GM18505 (cell line): Measurements from ENCODE around the gene EFNA5.

Experiments used
- ATAC-seq: cut with Tn5 transposase; IDR thresholded peaks from one replicate; pipeline ENCODE4 v1.9.1; 2021; ENCODE audit not compliant: unreplicated experiment
- POLR2A ChIP-seq: IDR thresholded peaks from 4 replicates; pipeline ENCODE4 v1.6.1; 2011; ENCODE audit warnings: borderline replicate concordance; ENCODE audit not compliant: insufficient read depth, insufficient read length; ENCODE audit errors: extremely low read depth

The EFNA5 gene

GRCh38 chr5:107478068-107478641, 192.6 kb downstream of the EFNA5 start:
- no peak for ATAC-seq
- no peak for TF ChIP-seq POLR2A

- no peak for ATAC-seq
- no peak for TF ChIP-seq POLR2A
Observed at GRCh38 chr5:107477492-107477891, 193.2 kb downstream of the EFNA5 start.

- no peak for TF ChIP-seq POLR2A
- peak; percentile 93 for ATAC-seq
Observed at GRCh38 chr5:107476783-107477182, 194.0 kb downstream of the EFNA5 start.

- ATAC-seq = peak; percentile 44
- TF ChIP-seq POLR2A = no peak
Observed at GRCh38 chr5:107474716-107475489, 195.8 kb downstream of the EFNA5 start.

- TF ChIP-seq POLR2A = no peak
- ATAC-seq = no peak
Observed at GRCh38 chr5:107474361-107474715, 196.4 kb downstream of the EFNA5 start.

GRCh38 chr5:107472620-107473064, 198.1 kb downstream of the EFNA5 start:
- no peak for TF ChIP-seq POLR2A
- ATAC-seq = no peak

GRCh38 chr5:107470295-107470582, 200.5 kb downstream of the EFNA5 start:
- TF ChIP-seq POLR2A = no peak
- no peak for ATAC-seq

- TF ChIP-seq POLR2A = no peak
- no peak for ATAC-seq
Observed at GRCh38 chr5:107469485-107470294, 201.0 kb downstream of the EFNA5 start.

GRCh38 chr5:107469064-107469463, 201.7 kb downstream of the EFNA5 start:
- ATAC-seq = no peak
- no peak for TF ChIP-seq POLR2A

GRCh38 chr5:107468276-107468675, 202.5 kb downstream of the EFNA5 start:
- no peak for TF ChIP-seq POLR2A
- ATAC-seq = no peak

GRCh38 chr5:107467137-107467932, 203.4 kb downstream of the EFNA5 start:
- no peak for TF ChIP-seq POLR2A
- no peak for ATAC-seq

- TF ChIP-seq POLR2A = no peak
- ATAC-seq = no peak
Observed at GRCh38 chr5:107466233-107466769, 204.4 kb downstream of the EFNA5 start.

- TF ChIP-seq POLR2A = no peak
- ATAC-seq = no peak
Observed at GRCh38 chr5:107464876-107465275, 205.9 kb downstream of the EFNA5 start.
